ENCODE results near the gene WDPCP. TPM values are rescaled to one million over a fixed set of nuclear protein-coding genes. Genes with fewer than 3 reads are reported as not detected.
"Not testable (repeated sequence)": the region's sequence is repeated elsewhere in the genome, so short reads cannot be mapped to it uniquely, and the experiment has no call there.

WDPCP gene
- total and polyA plus RNA-seq, 3 donors from 2014 or later = 8.3 to 23.5 (median 20.1) TPM

- 95% methylated on average over 1 of the region's 1 CpG for WGBS, 2 donors
- Histone ChIP-seq H3K36me3 (ENCODE audit: low read depth, missing control alignments) (no peaks in the 10 kb centered on the region), H3K4me3 (no peak overlapping the region), H3K27ac (no peak overlapping the region), H3K9me3 (no peaks in the 10 kb centered on the region), H3K27me3 (no peaks in the 10 kb centered on the region), H3K4me1 (no peaks in the 10 kb centered on the region)
- TF ChIP-seq CTCF (IDR thresholded peaks at IDR 0.05) (no peak), POLR2A (IDR thresholded peaks at IDR 0.05) (no peak)
- no peak for DNase-seq
- intact Hi-C loops (cut with DNase I; ENCODE audit: low total_unique reads) = no loop called here
Observed at GRCh38 chr2:63582873-63583272, 5.4 kb downstream of the WDPCP start.

DNA sequence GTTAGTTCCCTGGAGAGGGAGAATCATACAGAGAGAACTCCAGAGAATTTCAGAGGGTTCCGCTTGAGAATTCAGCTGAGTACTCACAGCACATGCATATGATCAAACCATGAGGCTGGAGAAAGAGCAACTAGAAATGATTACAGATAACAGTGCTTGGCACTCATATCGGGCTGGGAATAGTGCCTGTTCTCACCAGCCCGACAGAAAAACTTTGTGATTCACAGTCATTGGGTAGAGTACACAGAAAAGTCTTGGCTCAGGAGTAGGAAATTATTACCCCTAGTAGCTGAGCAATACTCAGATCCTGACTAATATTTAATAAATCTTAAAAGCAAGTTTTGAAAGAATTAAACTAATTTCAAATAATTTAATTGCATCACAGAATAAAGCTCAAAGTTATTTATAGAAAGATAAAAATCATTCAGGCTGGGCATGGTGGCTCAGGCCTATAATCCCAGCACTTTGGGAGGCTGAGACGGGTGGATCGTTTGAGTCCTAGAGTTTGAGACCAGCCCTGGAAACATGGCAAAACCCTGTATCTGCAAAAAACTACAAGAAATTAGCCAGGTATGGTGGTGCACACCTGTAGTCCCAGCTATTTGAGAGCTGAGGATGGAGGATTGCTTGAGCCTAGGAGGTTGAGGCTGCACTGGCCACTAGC is 6.8 kb downstream of the WDPCP start:
- Histone ChIP-seq H3K27me3 (no peaks in the 10 kb centered on the region), H3K4me3 (no peak overlapping the region), H3K4me1 (no peaks in the 10 kb centered on the region), H3K9me3 (no peaks in the 10 kb centered on the region), H3K36me3 (ENCODE audit: low read depth, missing control alignments) (no peaks in the 10 kb centered on the region), H3K27ac (no peak overlapping the region)
- WGBS, 2 donors = 60 to 73% methylated on average over 5 of the region's 5 CpGs
- TF ChIP-seq POLR2A (IDR thresholded peaks at IDR 0.05) = no peak
- no peak for TF ChIP-seq CTCF (IDR thresholded peaks at IDR 0.05)
- intact Hi-C loops (cut with DNase I; ENCODE audit: low total_unique reads) = no loop called here
- DNase-seq = no peak

DNA sequence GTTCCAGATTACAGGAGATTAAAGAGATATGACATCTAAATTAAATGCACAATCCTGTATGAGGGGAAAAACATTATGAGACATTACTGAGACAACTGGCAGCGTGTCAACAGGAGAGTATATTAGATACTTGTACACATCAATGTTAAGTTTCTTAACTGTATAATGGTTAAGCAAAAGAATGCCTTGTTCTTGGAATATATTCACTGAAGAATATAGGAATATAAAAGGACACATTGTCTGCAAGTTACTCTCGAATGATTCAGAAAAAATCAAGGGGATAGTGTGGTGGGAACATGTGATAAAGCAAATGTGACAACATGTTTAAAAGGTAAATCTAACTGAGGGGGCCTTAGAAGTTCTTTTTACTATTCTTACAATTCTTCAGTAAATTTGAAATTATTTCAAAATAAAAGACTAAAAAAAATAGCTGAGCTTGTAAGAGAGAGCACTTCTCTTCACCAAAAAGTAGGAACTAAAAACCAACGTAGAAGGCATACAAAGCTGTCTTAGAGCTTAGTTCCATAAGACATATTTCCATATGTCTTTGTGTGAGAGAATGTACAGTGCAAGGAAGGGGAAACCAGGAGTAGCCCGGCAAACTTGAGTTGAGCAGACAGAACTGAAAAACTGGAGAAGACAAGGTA is 7.5 kb downstream of the WDPCP start:
- Histone ChIP-seq H3K4me1 (no peaks in the 10 kb centered on the region), H3K27ac (no peak overlapping the region), H3K4me3 (no peak overlapping the region), H3K27me3 (no peaks in the 10 kb centered on the region), H3K9me3 (no peaks in the 10 kb centered on the region), H3K36me3 (ENCODE audit: low read depth, missing control alignments) (no peaks in the 10 kb centered on the region)
- TF ChIP-seq CTCF (IDR thresholded peaks at IDR 0.05) (no peak), POLR2A (IDR thresholded peaks at IDR 0.05) (no peak)
- intact Hi-C loops (cut with DNase I; ENCODE audit: low total_unique reads) = no loop called here
- DNase-seq = no peak
- WGBS, 2 donors = 80 to 83% methylated on average over 4 of the region's 4 CpGs

DNA sequence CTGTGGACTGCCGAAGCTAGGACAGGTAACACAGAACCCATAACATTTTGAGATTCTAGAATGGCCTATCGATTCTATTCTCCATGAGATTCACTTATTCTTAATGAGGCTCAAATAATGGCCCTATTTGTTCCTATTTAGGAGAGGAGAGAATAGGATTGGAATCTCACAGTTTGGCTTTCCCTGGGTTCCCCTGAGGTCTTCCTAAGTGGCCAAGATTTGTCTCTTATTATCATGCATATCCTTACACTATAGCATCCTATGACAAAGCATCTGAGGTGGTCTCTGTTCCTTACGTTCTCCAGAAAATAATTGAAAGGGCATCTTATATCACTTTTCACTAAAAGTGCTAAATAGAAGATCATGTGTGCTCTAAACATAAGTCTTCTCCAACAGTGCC is 9.5 kb downstream of the WDPCP start:
- no peak overlapping the region for H3K27ac ChIP-seq
- H3K36me3 ChIP-seq (ENCODE audit: low read depth, missing control alignments) = no peaks in the 10 kb centered on the region
- H3K4me3 ChIP-seq = no peak overlapping the region
- WGBS, 2 donors = 96 to 97% methylated on average over 3 of the region's 3 CpGs
- no peaks in the 10 kb centered on the region for H3K4me1 ChIP-seq
- no peaks in the 10 kb centered on the region for H3K27me3 ChIP-seq
- no peaks in the 10 kb centered on the region for H3K9me3 ChIP-seq
- no peak for DNase-seq
- TF ChIP-seq CTCF (IDR thresholded peaks at IDR 0.05) = no peak
- no peak for TF ChIP-seq POLR2A (IDR thresholded peaks at IDR 0.05)
- intact Hi-C loops (cut with DNase I; ENCODE audit: low total_unique reads) = no loop called here

DNA sequence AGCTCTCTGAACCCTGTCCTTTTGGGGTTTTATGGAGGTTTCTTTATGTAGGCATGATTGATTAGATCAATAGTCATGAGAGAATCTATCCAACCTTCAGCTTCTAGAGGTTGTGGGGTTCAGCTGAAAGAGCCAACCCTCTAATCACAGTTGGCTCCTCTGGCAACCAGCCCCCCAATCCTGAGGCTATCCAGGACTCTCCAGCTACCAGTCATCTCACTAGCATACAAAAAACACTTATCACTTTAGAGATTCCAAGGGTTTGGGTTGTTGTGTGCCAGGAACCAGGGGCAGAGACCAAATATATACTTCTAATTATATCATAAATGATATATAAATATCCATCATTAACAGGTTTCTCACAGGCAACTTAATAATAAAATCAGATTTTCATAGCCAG is 11.7 kb downstream of the WDPCP start:
- intact Hi-C loops (cut with DNase I; ENCODE audit: low total_unique reads) = no loop called here
- TF ChIP-seq CTCF (IDR thresholded peaks at IDR 0.05) = no peak
- TF ChIP-seq POLR2A (IDR thresholded peaks at IDR 0.05) = no peak
- DNase-seq = no peak
- H3K27me3 ChIP-seq = no peaks in the 10 kb centered on the region
- no peak overlapping the region for H3K4me3 ChIP-seq
- no peaks in the 10 kb centered on the region for H3K4me1 ChIP-seq
- H3K9me3 ChIP-seq = no peaks in the 10 kb centered on the region
- no peaks in the 10 kb centered on the region for H3K36me3 ChIP-seq (ENCODE audit: low read depth, missing control alignments)
- no peak overlapping the region for H3K27ac ChIP-seq

DNA sequence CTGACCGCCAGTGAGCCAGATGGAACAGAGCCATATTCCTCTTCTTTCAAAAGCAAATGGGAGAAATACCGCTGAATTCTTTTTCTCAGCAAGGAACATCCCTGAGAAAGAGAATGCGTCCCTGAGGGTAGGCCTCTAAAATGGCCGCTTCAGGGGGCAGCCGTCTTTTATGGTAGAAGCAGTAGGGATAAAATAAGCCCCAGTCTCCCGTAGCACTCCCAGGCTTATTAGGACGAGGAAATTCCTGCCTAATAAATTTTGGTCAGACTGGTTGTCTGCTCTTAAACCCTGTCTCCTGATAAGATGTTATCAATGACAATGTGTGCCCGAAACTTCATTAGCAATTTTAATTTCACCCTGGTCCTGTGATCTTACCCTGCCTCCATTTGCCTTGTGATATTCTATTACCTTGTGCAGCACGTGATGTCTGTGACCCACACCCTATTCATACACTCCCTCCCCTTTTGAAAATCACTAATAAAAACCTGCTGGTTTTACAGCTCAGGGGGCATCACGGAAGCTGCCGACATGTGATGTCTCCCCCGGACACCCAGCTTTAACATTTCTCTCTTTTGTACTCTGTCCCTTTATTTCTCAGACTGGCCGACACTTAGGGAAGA is 14.4 kb downstream of the WDPCP start:
- H3K27me3 ChIP-seq; H3K27ac ChIP-seq; H3K36me3 ChIP-seq (ENCODE audit: low read depth, missing control alignments); H3K9me3 ChIP-seq; H3K4me3 ChIP-seq; H3K4me1 ChIP-seq; intact Hi-C loops (cut with DNase I; ENCODE audit: low total_unique reads); DNase-seq: not testable (repeated sequence)
- WGBS, 2 donors = 95 to 98% methylated on average over 13 of the region's 13 CpGs

DNA sequence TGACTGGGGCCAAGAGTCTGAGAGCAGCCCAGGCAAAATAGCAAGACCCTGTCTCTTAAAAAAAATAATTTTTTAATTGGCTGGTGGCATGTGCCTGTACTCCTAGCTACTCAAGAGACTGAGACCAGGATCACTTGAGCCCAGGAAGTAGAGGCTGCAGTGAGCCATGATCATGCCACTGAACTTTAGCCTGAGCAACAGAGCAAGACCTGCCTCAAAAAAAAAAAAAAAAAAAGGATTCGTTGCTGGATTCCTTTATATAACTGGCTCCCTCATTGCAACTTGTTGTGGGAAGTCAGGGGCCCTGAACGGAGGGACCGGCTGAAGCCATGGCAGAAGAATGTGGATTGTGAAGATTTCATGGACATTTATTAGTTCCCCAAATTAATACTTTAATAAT is 15.3 kb downstream of the WDPCP start:
- H3K4me3 ChIP-seq; H3K36me3 ChIP-seq (ENCODE audit: low read depth, missing control alignments); H3K4me1 ChIP-seq; H3K27me3 ChIP-seq; H3K9me3 ChIP-seq; intact Hi-C loops (cut with DNase I; ENCODE audit: low total_unique reads); H3K27ac ChIP-seq; DNase-seq: not testable (repeated sequence)
- WGBS, 2 donors = 95 to 99% methylated on average over 3 of the region's 3 CpGs
